Natural killer cell (primary cell): ENCODE results near the gene UBN1. TPM values are rescaled to one million over a fixed set of nuclear protein-coding genes. Genes with fewer than 3 reads are reported as not detected.

Experiments
- ATAC-seq, 3 donors: fragments of 150-1000 bp in 2 of 3; fragments of 200-7000 bp in 1 of 3; cut with Tn5 transposase; 1 replicate in 1 of 3; 2 replicates in 2 of 3; pipeline ENCODE4 v1.10.0; 2021; ENCODE audit warnings: mild to moderate bottlenecking in 2 of 3, moderate library complexity in 2 of 3
- DNase-seq, 2 donors: peaks; one replicate each; pipeline versions ENCODE4 v3.0.0 to v3.0.0-alpha.2; 2013 to 2021; ENCODE audit warnings: mixed read lengths in 1 of 2
- H3K27ac ChIP-seq: one replicate; pipeline ENCODE4 v1.5.1; 2013; ENCODE audit warnings: mild to moderate bottlenecking, low read length
- H3K27me3 ChIP-seq: one replicate; pipeline ENCODE4 v1.6.1; 2013; ENCODE audit warnings: low read length; ENCODE audit not compliant: control insufficient read depth, insufficient read depth
- H3K36me3 ChIP-seq: one replicate; pipeline ENCODE4 v1.6.1; 2013; ENCODE audit warnings: low read length; ENCODE audit not compliant: control insufficient read depth, insufficient read depth
- H3K4me1 ChIP-seq: one replicate; pipeline ENCODE4 v1.6.1; 2013; ENCODE audit warnings: low read length; ENCODE audit not compliant: control insufficient read depth, insufficient read depth
- H3K4me3 ChIP-seq: one replicate; pipeline ENCODE4 v1.5.1; 2013; ENCODE audit warnings: low read length
- H3K9me3 ChIP-seq: one replicate; pipeline ENCODE4 v1.6.1; 2013; ENCODE audit warnings: low read length; ENCODE audit not compliant: control insufficient read depth, insufficient read depth
- H3K27ac Mint-ChIP-seq, 2 donors: one replicate each; pipeline ENCODE4 v1.8.0; 2022; ENCODE audit warnings: mild to moderate bottlenecking in 2 of 2, mixed read lengths in 2 of 2, moderate library complexity in 1 of 2
- H3K27me3 Mint-ChIP-seq, 2 donors: one replicate each; pipeline ENCODE4 v1.8.0; 2022; ENCODE audit warnings: low read depth in 2 of 2, mixed read lengths in 2 of 2
- H3K36me3 Mint-ChIP-seq: one replicate; pipeline ENCODE4 v1.8.0; 2022; ENCODE audit warnings: mixed read lengths
- H3K4me1 Mint-ChIP-seq, 2 donors: one replicate each; pipeline ENCODE4 v1.8.0; 2022; ENCODE audit warnings: mixed read lengths in 2 of 2
- H3K4me3 Mint-ChIP-seq: one replicate; pipeline ENCODE4 v1.8.0; 2022; ENCODE audit warnings: mild to moderate bottlenecking, moderate library complexity, mixed read lengths
- H3K9me3 Mint-ChIP-seq, 2 donors: one replicate each; pipeline ENCODE4 v1.8.0; 2022; ENCODE audit warnings: mixed read lengths in 2 of 2
- WGBS: methylation state at CpG from one replicate; pipeline ENCODE4 v1.1.7; 2013; ENCODE audit warnings: missing lambda C conversion rate; ENCODE audit not compliant: insufficient coverage; 5-methylcytosine and 5-hydroxymethylcytosine counted together
- intact Hi-C: fragments of 100-400 bp; cut with micrococcal nuclease; formaldehyde crosslinking; loops from one replicate; pipeline ENCODE4 v1.14.2; 2022
- total RNA-seq, 4 donors: library from RNA; stranded (reverse); fragments of 120-200 nt in 1 of 4; gene quantifications; one replicate each; pipeline versions ENCODE4 v1.2.3 to v1.2.4, GENCODE V29; 2013 to 2022
- TF ChIP-seq, protein P1 (sequence below): fragments of 200-600 bp; IDR thresholded peaks from one replicate; pipeline ENCODE4 v1.8.0; 2022; ENCODE audit warnings: antibody characterized with exemption

The UBN1 gene
- total RNA-seq, 3 donors from 2014 or later (not counting 1 experiment from before 2014, with no cell fraction given) = 70.5 to 81.6 (median 79.9) TPM

- Histone ChIP-seq H3K27me3 (no peaks in the 10 kb centered on the region), H3K36me3 (peaks cover 77% of the 10 kb centered on the region), H3K9me3 (no peaks in the 10 kb centered on the region), H3K4me3 (no peak overlapping the region), H3K27ac (no peak overlapping the region), H3K4me1 (no peaks in the 10 kb centered on the region)
- H3K27ac Mint-ChIP-seq = peak overlapping the region in 1 of 2 donors; percentile 48
- H3K9me3 Mint-ChIP-seq = no peaks in the 10 kb centered on the region
- TF ChIP-seq, protein P1, sequence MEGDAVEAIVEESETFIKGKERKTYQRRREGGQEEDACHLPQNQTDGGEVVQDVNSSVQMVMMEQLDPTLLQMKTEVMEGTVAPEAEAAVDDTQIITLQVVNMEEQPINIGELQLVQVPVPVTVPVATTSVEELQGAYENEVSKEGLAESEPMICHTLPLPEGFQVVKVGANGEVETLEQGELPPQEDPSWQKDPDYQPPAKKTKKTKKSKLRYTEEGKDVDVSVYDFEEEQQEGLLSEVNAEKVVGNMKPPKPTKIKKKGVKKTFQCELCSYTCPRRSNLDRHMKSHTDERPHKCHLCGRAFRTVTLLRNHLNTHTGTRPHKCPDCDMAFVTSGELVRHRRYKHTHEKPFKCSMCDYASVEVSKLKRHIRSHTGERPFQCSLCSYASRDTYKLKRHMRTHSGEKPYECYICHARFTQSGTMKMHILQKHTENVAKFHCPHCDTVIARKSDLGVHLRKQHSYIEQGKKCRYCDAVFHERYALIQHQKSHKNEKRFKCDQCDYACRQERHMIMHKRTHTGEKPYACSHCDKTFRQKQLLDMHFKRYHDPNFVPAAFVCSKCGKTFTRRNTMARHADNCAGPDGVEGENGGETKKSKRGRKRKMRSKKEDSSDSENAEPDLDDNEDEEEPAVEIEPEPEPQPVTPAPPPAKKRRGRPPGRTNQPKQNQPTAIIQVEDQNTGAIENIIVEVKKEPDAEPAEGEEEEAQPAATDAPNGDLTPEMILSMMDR = no peak
- intact Hi-C loops = no loop called here
- H3K36me3 Mint-ChIP-seq = peaks cover 29% of the 10 kb centered on the region
- H3K4me3 Mint-ChIP-seq = no peak overlapping the region
- peaks cover 11 to 13% of the 10 kb centered on the region in 2 donors for H3K4me1 Mint-ChIP-seq
- ATAC-seq = no peak
- H3K27me3 Mint-ChIP-seq = no peaks in the 10 kb centered on the region
- 94% methylated on average over 17 of the region's 17 CpGs for WGBS
- no peak for DNase-seq
Observed at GRCh38 chr16:4859190-4859899, 12.1 kb downstream of the UBN1 start.

GRCh38 chr16:4859900-4860255 lies 12.6 kb downstream of the UBN1 start:
- ATAC-seq = no peak
- no peak overlapping the region for H3K27ac Mint-ChIP-seq
- TF ChIP-seq, protein P1 = no peak
- H3K4me1 Mint-ChIP-seq = peaks cover 15 to 16% of the 10 kb centered on the region in 2 donors
- H3K36me3 Mint-ChIP-seq = peaks cover 29% of the 10 kb centered on the region
- Histone ChIP-seq H3K4me1 (no peaks in the 10 kb centered on the region), H3K27ac (no peak overlapping the region), H3K4me3 (no peak overlapping the region), H3K27me3 (no peaks in the 10 kb centered on the region), H3K9me3 (no peaks in the 10 kb centered on the region), H3K36me3 (peaks cover 76% of the 10 kb centered on the region)
- H3K4me3 Mint-ChIP-seq = no peak overlapping the region
- H3K9me3 Mint-ChIP-seq = no peaks in the 10 kb centered on the region
- WGBS = 96% methylated on average over 10 of the region's 10 CpGs
- DNase-seq = no peak
- intact Hi-C loops = no loop called here
- H3K27me3 Mint-ChIP-seq = no peaks in the 10 kb centered on the region

GRCh38 chr16:4860727-4861342 lies 13.6 kb downstream of the UBN1 start:
- Histone ChIP-seq H3K9me3 (no peaks in the 10 kb centered on the region), H3K36me3 (peaks cover 68% of the 10 kb centered on the region), H3K27me3 (no peaks in the 10 kb centered on the region), H3K4me3 (no peak overlapping the region), H3K4me1 (no peaks in the 10 kb centered on the region), H3K27ac (no peak overlapping the region)
- Mint-ChIP-seq H3K36me3 (peaks cover 29% of the 10 kb centered on the region), H3K9me3 (no peaks in the 10 kb centered on the region), H3K27me3 (no peaks in the 10 kb centered on the region), H3K27ac (no peak overlapping the region), H3K4me3 (no peak overlapping the region), H3K4me1 (peaks cover 15 to 16% of the 10 kb centered on the region in 2 donors)
- intact Hi-C loops = no loop called here
- 97% methylated on average over 14 of the region's 14 CpGs for WGBS
- ATAC-seq (no peak), DNase-seq (no peak)
- TF ChIP-seq, protein P1 = no peak
